Body of pancreas (tissue), 4 donors: ENCODE data around the gene LDB2. TPM values are rescaled to one million over a fixed set of nuclear protein-coding genes. Genes with fewer than 3 reads are reported as not detected.
A peak's percentile ranks its signal among the peaks of the same experiment; 100 is the strongest.

Source experiments
- ATAC-seq: fragments of 150-250 bp; one replicate; pipeline ENCODE4 v1.9.1; 2016
- DNase-seq, 4 donors: peaks; one replicate each; pipeline ENCODE4 v3.0.0-alpha.2; 2019
- H3K27ac ChIP-seq, 4 donors: fragments of 200-600 bp; sonication (generic); 1 replicate in 3 of 4; 2 replicates in 1 of 4; pipeline versions ENCODE4 v1.5.1 to v1.6.1; 2016 to 2019; ENCODE audit warnings: mild to moderate bottlenecking in 1 of 4, mixed read lengths in 1 of 4, moderate library complexity in 1 of 4
- H3K27me3 ChIP-seq, 2 donors: fragments of 200-600 bp; sonication (generic); one replicate each; pipeline ENCODE4 v1.6.0; 2016; ENCODE audit warnings: mild to moderate bottlenecking in 1 of 2
- H3K36me3 ChIP-seq, 2 donors: fragments of 200-600 bp; sonication (generic); replicated peaks in 1 of 2; 2 replicates each; pipeline ENCODE4 v1.5.1; 2016; ENCODE audit warnings: low read depth in 2 of 2; ENCODE audit not compliant: insufficient read depth in 1 of 2
- H3K4me1 ChIP-seq: fragments of 200-600 bp; sonication (generic); one replicate; pipeline ENCODE4 v1.6.0; 2016
- H3K4me3 ChIP-seq, 2 donors: fragments of 200-600 bp; sonication (generic); 1 replicate in 1 of 2; 2 replicates in 1 of 2; pipeline ENCODE4 v1.5.1; 2016 to 2019
- H3K9me3 ChIP-seq, 3 donors: fragments of 200-600 bp; sonication (generic); 1 replicate in 2 of 3; 2 replicates in 1 of 3; pipeline ENCODE4 v1.5.1; 2016
- CTCF ChIP-seq, 7 experiments: fragments of 450-650 bp in 4 of 7; fragments of 200-600 bp in 3 of 7; sonication (generic) in 3 of 7; IDR thresholded peaks; one replicate each; pipeline ENCODE4 v1.5.1; 2016 to 2019; ENCODE audit warnings: antibody characterized with exemption in 7 of 7
- POLR2A ChIP-seq, 3 donors: fragments of 450-650 bp; IDR thresholded peaks; one replicate each; pipeline ENCODE4 v1.6.1; 2016; ENCODE audit warnings: antibody characterized with exemption in 3 of 3, mild to moderate bottlenecking in 2 of 3
- WGBS, 2 donors: methylation state at CpG; one replicate each; pipeline ENCODE4 v1.1.5; 2017; 5-methylcytosine and 5-hydroxymethylcytosine counted together
- intact Hi-C: fragments of 100-400 bp; cut with DNase I; formaldehyde crosslinking; loops from one replicate; pipeline ENCODE4 v1.15.1; 2023
- total RNA-seq, 2 donors: library from RNA; depleted of rRNA; stranded (reverse); fragments of >200 nt; gene quantifications; one replicate each; pipeline ENCODE4 v1.1.0, GENCODE V29; 2016

LDB2 gene
- total RNA-seq, 2 donors from 2014 or later, result 14.8 to 16.5 TPM

- H3K4me3 ChIP-seq, result no peak overlapping the region
- WGBS, 2 donors, result 74 to 78% methylated on average over 7 of the region's 7 CpGs
- no peaks in the 10 kb centered on the region for H3K27me3 ChIP-seq
- ATAC-seq (peak; percentile 38), DNase-seq (peak in 1 of 4 donors; percentile 27)
- H3K27ac ChIP-seq, result no peak overlapping the region
- H3K9me3 ChIP-seq, result no peaks in the 10 kb centered on the region
- intact Hi-C loops, result no loop called here
- no peaks in the 10 kb centered on the region for H3K4me1 ChIP-seq
- TF ChIP-seq CTCF (IDR thresholded peaks at IDR 0.05) (no peak), POLR2A (IDR thresholded peaks at IDR 0.05) (no peak)
- H3K36me3 ChIP-seq, result no peaks in the 10 kb centered on the region
These were observed 153.3 kb downstream of the LDB2 start for GRCh38 chr4:16745009-16745635.

- WGBS, 2 donors, result 38 to 43% methylated on average over 3 of the region's 3 CpGs
- H3K27ac ChIP-seq, result no peak overlapping the region
- no peaks in the 10 kb centered on the region for H3K36me3 ChIP-seq
- no peaks in the 10 kb centered on the region for H3K9me3 ChIP-seq
- H3K27me3 ChIP-seq, result no peaks in the 10 kb centered on the region
- no peak for DNase-seq
- H3K4me3 ChIP-seq, result no peak overlapping the region
- no peak for ATAC-seq
- intact Hi-C loops, result no loop called here
- no peaks in the 10 kb centered on the region for H3K4me1 ChIP-seq
- TF ChIP-seq POLR2A (IDR thresholded peaks at IDR 0.05) (no peak), CTCF (IDR thresholded peaks at IDR 0.05) (no peak)
These were observed 157.2 kb downstream of the LDB2 start for GRCh38 chr4:16741287-16741686.

- Histone ChIP-seq H3K27ac (no peak overlapping the region), H3K9me3 (no peaks in the 10 kb centered on the region), H3K4me1 (no peaks in the 10 kb centered on the region), H3K4me3 (no peak overlapping the region), H3K27me3 (no peaks in the 10 kb centered on the region), H3K36me3 (no peaks in the 10 kb centered on the region)
- no peak for DNase-seq
- 80 to 82% methylated on average over 8 of the region's 8 CpGs for WGBS, 2 donors
- no peak for ATAC-seq
- intact Hi-C loops, result no loop called here
- no peak for TF ChIP-seq CTCF (IDR thresholded peaks at IDR 0.05)
- TF ChIP-seq POLR2A (IDR thresholded peaks at IDR 0.05), result no peak
These were observed 158.3 kb downstream of the LDB2 start for GRCh38 chr4:16739997-16740624.

GRCh38 chr4:16738558-16738957 lies 159.9 kb downstream of the LDB2 start:
- 80 to 83% methylated on average over 1 of the region's 1 CpG for WGBS, 2 donors
- H3K9me3 ChIP-seq, result no peaks in the 10 kb centered on the region
- ATAC-seq (no peak), DNase-seq (no peak)
- no peak overlapping the region for H3K4me3 ChIP-seq
- no peaks in the 10 kb centered on the region for H3K36me3 ChIP-seq
- intact Hi-C loops, result no loop called here
- H3K27ac ChIP-seq, result no peak overlapping the region
- TF ChIP-seq POLR2A (IDR thresholded peaks at IDR 0.05), result no peak
- no peak for TF ChIP-seq CTCF (IDR thresholded peaks at IDR 0.05)
- H3K27me3 ChIP-seq, result no peaks in the 10 kb centered on the region
- no peaks in the 10 kb centered on the region for H3K4me1 ChIP-seq

- no peaks in the 10 kb centered on the region for H3K36me3 ChIP-seq
- no peak overlapping the region for H3K4me3 ChIP-seq
- H3K27ac ChIP-seq, result no peak overlapping the region
- H3K27me3 ChIP-seq, result no peaks in the 10 kb centered on the region
- H3K9me3 ChIP-seq, result no peaks in the 10 kb centered on the region
- H3K4me1 ChIP-seq, result no peaks in the 10 kb centered on the region
- TF ChIP-seq POLR2A (IDR thresholded peaks at IDR 0.05) (no peak), CTCF (IDR thresholded peaks at IDR 0.05) (no peak)
- ATAC-seq (no peak), DNase-seq (no peak)
- WGBS, 2 donors, result 51 to 63% methylated on average over 4 of the region's 4 CpGs
- intact Hi-C loops, result no loop called here
These were observed 164.9 kb downstream of the LDB2 start for GRCh38 chr4:16733509-16733908.
